ENCODE measurements around the gene KIF2C.
"Not testable (repeated sequence)": the region's sequence is repeated elsewhere in the genome, so short reads cannot be mapped to it uniquely, and the experiment has no call there.

Gene KIF2C

DNA sequence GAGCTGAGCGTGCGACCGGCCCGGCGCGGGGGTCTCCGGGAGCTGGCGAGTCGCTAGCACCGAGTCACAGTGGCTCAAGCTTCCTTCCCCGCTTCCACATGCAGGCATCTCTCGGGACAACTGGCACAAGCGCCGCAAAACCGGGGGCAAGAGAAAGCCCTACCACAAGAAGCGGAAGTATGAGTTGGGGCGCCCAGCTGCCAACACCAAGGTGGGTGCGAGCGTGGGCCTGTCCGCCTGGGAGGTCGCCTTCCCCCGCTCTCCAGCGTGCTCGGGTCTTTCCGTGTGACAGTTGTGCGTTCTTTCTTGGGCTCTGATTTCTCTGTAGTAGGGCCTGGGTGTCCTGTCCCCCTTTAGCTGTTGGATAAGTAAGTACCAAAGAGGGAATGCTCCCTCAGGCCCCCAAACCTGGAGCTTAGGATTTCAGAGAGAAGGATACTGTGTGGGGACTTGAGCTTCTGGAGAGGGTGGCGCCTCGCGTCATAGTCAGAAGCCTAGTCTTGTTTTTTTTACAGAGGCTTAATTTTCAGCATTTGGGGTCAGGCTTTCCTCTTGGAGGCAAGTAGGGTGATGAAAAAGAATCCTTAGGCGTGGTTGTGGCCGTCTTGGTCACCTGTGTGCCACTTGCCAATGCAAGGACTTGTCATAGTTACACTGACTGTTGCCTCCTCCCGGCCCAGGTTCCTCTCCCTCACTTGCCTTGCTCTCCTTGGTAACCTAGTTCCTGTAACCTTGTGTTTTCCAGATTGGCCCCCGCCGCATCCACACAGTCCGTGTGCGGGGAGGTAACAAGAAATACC, 36.5 kb downstream of the KIF2C start:
- DNase-seq (ENCODE audit: low read depth) = no peak

DNA sequence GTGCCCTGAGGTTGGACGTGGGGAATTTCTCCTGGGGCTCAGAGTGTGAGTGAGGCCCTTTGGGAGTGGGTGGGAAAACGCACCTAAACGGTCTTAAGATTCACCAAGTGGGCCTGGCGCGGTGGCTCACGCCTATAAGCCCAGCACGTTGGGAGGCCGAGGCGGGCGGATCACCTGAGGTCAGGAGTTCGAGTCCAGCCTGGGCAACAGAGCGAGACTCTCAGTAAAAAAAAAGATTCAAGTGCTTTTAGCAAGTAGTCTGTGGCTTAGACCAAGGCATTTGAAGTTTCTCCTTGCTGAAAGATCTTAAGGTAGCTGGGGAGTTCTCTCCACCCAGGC, 37.1 kb downstream of the KIF2C start:
- no peak for DNase-seq (ENCODE audit: low read depth)

DNA sequence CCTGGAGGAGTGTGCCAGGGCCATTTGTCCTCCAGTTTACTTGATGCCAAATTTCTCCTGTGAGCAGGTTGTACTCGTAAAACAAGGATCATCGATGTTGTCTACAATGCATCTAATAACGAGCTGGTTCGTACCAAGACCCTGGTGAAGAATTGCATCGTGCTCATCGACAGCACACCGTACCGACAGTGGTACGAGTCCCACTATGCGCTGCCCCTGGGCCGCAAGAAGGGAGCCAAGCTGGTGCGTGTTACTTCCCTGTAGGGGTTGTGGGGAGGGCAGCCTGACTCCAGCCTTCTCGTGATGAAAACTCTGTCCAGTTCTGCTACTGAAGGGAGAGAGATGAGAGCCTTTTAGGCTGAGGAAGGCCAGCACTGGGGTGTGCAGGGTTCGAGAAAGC, 37.9 kb downstream of the KIF2C start:
- DNase-seq (ENCODE audit: low read depth) = no peak

DNA sequence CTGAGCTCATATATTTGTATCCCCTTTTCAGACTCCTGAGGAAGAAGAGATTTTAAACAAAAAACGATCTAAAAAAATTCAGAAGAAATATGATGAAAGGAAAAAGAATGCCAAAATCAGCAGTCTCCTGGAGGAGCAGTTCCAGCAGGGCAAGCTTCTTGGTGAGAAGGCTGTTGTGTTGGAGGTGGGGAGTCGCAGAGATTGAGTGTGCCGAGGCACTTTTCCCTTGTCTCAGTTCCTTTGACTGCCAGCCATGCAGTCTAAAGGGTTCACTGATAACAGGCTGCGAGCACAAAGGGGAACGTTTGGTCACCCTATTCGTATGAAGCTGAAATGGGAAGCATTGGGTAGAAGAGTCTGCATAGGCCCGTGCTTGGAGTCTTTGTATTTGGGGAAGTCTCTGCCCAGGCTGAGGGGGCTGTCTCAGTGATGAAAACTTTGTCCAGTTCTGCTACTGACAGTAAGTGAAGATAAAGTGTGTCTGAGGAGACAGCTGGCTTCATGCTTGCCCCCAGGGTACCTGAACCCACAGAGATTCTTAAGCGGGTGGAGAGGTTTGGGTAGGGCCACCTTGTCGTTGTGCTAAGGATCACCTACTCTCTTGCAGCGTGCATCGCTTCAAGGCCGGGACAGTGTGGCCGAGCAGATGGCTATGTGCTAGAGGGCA, 38.5 kb downstream of the KIF2C start:
- no peak for DNase-seq (ENCODE audit: low read depth)

DNA sequence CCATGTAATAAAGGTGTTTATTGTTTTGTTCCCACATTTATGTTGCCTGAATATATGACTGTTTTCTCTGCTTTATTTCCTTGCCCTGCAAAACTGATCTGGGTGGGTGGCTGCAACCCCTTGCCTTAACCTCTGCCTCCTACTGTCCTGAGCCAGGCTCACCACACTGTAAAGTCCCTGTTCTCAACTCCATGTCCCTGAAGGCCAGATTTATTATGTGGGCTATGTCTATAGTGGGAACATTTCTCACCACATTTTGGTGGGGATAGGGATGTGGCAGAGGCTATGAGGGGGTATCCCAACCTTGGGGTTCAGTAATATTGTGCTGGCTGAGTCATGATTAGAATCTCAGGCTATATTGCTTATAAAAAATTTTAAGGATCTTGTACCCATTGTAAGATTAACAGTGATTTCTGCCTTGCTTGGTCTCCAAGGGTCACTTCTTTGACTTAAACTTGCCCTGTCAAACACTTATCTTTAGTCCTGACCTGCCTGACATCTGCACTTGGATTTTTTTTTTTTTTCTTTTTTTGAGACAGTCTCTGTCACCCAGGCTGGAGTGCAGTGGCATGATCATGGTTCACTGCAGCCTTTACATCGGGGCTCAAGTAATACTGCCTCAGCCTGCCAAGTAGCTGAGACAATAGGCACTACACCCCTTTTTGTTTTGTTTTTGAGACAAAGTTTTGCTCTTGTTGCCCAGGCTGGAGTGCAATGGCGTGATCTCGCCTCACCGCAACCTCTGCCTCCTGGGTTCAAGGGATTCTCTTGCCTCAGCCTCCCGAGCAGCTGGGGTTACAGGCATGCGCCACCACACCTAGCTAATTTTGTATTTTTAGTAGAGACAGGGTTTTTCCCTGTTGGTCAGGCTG, 39.3 kb downstream of the KIF2C start:
- no peak for DNase-seq (ENCODE audit: low read depth)

DNA sequence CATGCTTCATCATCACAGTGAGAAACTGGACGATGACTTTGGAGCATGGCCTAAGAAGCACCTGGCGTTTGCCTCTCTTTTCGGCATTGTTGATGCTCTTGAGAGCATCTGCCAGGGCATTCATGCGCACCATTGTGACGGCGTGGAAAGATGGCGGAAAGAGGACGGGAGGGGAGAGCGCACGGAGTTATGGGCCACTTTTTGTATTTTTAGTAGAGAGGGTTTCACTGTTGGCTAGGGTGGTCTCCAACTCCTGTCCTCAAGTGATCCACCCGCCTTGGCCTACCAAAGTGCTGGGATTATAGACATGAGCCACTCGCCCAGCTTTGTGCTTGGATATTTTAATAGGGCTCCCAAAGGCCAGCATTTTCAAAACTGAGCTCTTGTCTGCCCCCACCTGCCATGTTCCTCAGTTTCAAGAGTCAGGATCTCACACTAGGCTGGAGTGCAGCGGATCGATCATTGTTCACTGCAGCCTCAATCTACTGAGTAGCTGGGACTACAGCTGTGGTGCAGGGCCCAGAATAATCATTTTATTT, 41.0 kb downstream of the KIF2C start:
- no peak for DNase-seq (ENCODE audit: low read depth)

DNA sequence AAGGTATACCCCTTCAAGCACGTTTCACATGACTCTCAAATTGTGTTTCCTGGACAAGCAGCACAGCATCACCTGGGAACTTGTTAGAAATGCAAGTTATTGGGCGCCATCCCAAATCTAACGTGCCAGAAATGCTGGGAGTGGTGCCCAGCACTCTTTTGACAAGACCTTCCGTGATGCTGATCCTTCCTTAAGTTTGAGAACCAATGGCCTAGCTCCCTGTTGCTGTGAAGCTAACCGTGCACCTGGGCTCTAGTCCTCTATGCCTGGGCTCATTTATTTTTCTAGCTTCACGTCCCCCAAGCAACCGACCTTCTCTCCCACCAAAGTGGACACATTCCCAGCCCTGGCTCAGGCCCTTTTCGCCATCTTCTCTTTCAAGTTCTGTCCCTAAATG, 44.1 kb downstream of the KIF2C start:
- DNase-seq (ENCODE audit: low read depth) = no peak

DNA sequence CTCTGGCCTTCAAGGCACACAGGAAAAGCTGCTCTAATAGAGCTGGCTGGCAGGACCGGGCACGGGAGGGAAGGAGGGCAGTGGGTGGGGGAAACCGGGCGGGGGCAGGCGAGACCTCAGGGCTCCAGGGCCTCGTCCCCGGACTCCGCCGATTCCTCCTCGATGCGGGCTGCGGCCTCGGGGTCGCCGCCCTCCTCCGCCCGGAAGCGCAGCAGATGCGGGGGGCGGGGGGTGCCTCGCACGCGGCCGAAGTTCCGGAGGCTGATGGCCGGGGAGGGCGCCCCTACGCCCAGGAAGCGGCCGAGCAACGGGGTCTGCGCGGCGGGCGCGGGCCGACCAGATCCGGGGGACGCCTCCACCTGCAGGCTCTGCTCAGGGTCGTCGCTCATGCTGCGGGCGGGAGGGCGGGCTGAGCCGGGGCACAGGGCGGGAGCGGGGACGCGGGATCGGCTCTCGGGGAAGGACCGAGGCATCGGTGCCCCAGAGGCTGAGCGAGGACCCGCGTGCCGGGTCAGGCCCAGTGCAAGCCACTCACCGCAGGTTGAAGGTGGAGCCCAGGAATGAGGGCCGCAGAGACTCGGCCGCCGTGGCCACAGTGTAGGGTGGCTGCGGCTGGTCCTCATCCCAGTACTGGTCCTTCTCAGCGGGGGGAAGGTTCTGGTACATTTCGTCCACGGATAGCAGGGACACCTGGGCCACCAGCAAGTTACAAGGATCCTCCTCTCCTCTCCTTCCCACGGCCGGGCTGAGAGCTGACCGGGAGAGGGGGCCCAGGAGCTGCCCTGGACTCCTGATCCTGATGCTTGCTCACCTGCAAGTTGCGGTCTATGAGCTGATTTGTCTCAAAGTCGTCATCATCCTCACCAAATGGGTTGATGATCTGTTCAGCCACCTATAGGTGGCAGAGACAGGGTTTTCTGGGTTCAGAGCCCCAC, 44.7 kb downstream of the KIF2C start:
- no peak for DNase-seq (ENCODE audit: low read depth)

DNA sequence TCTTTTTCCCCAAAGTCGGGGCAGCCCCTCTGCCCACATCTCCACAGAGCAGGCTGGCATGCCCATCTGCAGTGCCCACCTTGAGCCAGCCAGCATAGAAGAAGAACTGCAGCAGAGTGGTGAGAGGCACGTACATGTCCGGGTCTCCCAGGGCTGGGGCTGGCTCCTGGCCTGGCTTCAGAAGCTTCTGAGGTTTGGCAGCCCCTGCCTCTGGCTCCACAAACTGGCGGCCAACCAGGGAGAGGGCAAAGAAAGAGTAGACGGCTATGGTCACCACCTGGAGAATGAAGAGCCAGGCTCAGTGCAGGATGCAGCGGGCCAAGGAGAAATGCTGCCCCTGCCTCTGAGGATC, 45.4 kb downstream of the KIF2C start:
- DNase-seq (ENCODE audit: low read depth) = no peak

DNA sequence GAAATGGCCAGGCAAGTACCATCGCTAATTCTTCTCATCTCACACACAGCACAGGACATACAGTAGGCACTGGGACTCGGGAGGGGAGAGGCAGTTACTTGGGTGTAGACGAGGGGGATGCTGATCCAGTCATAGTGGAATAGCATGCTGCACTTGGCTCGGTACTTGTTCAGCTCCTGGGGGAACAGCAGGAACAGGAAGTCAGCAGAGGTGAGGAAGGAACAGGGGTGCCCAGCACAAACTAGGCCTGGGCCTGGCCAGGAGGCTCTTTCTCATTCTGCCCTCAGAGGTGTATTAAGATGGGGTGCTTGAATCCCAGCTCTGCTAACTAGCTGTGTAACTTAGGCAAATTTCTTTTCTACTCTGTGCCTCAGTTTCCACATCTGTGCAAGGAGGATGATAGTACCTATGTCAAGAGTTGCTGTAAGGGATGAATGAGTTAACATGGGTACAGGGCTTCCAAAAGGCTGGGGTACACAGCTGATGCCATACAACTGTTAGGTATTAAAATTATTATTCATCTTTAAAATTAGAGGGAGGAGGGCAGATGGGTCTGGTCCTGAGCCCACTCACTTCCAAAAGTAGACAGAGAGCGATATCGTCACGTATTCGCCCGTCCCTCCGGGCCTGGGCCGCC, 46.0 kb downstream of the KIF2C start:
- DNase-seq (ENCODE audit: low read depth) = no peak

DNA sequence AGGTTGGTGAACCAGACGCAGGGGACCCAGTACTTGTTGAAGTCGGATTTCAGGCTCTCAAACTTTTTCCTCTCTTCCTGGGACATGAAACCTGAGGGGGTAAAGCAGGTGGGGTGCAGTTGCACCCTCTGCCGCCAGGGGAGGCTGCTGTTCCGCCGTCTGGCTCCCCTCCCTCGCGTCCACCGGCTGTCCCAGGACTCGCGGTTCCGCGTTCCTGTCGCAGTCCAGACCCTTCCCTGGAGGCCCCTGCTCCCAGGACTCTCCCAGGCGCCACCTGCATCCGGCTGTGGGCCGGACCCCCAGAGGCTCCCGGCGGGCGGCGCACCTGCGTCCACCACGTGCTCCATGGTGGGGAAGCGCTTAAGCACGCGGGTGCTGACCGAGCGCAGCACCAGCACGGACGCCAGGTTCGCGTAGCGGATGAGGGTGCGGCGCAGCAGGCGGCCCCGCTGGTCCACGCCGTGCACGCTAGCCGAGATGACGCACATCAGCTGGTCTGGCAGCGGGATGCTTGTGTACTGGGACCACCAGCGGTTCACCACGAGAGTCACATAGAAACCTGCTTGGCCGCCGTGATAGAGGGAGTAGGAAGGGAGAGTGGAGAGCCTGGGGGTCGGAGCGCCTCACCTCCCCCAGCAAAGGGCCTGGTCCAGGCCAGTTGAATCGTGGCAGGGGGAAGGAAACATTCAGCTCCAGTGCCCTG, 46.7 kb downstream of the KIF2C start:
- DNase-seq (ENCODE audit: low read depth) = no peak

DNA sequence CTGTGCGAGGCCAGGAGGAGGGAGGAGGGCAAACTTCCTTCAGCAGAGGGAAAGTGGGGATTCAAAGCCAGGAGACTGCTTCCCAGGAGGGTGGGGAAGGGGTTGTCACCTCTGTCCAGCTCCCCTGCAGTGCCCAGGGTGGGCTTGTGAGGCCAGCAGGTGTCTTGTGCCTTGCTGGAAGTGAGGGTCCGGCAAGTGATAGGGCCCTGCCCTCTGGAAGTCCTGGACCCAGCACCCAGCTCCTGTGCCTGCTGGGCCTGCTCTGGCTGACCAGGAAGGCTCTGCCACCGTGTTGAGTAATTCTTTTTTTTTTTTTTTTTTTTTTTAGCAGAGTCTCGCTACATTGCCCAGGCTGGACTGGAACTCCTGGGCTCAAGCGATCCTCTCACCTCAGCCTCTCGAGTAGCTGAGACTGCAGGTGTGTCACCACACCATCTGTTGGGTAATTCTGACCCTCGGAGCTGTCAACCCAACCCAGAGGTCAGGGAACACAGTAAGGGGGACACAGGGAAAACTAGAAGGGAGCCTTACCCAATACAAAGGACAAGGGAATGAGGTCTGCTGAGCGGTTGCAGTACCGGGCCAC, 47.3 kb downstream of the KIF2C start:
- no peak for DNase-seq (ENCODE audit: low read depth)

DNA sequence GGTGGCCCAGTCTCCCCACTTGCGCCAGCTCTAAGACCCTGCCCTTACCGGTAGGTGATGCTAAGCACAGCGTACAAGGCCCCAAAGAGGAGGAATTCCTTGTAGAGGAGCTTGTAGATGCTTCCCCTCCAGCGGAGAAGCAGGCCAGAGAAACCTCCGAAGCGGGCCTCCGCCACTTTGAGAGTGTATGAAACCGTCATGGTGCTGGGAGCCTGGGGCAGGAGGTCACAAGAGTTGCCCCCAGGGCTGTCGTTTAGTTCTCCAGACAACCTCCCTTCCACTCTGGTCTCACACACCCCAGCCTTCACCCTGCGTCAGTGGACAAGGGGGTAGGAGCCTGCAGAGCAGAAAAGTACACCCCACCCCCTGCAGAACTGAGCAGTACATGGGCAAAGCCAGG, 47.9 kb downstream of the KIF2C start:
- no peak for DNase-seq (ENCODE audit: low read depth)

DNA sequence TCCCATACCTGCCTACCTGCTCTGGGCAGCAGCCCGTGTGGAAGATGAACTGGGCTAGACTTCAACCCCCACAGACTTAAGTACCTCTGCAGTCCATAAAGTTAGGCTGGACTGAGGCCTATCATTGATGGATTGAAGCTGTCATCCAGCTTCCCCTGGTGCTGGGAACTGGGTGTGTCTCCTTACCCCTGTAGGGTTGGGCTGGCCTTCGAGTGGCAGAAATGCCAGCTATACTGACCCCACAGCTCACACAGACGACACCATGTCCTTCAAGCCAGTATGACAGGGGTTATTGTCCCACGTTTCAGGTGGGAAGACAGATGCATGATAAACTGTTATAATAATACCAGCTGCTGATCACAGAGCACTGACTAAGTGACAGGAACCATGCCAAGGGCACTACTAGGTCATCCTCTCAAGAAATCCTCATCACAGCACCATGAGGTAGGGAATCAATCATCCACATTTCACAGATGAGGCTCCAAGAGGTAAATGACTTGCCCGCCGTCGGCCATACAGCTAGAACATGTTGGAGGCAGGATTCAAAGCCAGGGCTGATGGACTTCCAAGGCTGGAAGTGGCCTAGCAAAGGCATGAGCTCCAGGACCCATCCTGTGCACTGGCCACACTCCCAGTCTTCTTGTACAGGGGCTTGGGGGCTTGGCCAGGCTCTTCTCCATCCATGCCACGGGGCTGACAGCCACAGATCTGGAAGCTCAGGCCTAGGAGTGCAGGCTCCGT, 48.7 kb downstream of the KIF2C start, which contains the start of gene BEST4:
BEST4 (minus strand) TSS at position 51 of the 741 bp plus-strand sequence. CDS start 465 bp downstream, outside the sequence.
- no peak for DNase-seq (ENCODE audit: low read depth)

DNA sequence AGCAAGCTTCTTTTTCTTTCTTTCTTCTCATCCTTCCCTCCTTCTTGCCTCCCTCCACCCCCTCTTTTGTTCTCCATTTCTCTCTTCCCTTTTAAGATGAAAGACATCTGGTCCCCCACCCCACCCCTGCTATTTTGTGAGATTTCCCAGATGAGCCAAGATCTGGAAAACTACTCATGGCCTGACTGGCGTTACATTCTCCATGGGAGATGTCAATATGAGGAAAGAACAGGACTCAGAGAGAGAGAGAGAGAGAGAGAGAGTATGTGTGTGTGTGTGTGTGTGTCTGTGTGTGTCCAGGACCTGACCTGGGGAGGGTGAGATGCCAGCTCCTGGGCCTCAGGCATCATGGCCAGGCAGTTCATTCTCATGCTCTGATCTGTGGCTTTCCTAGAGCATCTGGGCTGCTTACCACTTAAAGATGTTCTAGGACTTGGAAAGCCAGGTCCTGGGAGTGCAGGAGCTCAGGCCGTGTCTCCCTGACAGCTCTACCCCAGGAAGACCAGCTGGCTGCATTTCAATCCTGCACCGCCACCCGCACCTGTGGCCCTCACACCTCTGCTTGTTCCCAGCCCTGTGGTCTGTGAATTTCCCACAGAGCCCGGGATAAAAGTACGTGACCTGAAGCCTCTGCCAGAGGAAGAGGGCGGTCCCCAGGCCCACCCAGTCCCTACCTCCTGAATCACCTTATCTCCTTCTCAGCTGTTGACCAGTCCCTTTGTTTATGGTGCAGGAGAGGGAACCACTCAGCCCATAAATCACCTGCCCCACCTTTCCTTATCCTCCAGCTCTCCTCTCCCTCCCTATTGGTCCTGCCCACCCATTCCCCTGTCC, 51.5 kb downstream of the KIF2C start:
- DNase-seq (ENCODE audit: low read depth) = no peak

DNA sequence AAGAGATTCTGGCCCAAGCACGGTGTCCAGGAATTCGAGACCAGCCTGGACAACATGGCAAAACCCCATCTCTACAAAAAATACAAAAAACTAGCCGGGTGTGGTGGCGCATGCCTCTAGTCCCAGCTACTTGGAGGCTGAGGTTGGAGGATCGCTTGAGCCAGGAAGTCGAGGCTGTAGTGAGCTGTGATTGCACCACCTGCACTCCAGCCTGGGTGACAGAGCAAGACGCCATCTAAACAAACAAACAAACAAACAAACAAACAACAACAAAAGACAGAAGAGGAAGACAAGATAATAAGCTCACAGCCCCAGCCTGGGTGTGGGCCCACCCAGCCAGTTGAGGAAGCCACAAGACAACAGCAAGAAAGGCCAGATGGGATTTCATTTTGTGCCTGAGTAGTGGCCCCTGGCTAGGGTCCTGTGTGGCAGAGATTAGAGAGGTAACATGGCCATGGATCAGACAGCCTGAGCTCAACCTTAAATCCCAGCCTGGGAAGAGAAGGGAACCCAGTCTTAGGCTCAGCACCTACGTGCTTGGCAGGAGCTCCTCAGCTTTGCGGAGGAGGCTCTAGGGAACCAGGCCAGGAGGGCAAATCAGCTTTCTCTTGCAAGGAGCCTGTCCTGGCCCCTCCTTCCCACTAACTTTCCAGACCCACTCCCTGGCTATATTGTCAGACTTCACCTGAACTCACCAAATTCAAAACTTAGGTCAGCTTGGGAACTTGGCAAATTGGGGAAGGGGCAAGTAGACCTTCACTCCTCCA, 53.3 kb downstream of the KIF2C start:
- no peak for DNase-seq (ENCODE audit: low read depth)

DNA sequence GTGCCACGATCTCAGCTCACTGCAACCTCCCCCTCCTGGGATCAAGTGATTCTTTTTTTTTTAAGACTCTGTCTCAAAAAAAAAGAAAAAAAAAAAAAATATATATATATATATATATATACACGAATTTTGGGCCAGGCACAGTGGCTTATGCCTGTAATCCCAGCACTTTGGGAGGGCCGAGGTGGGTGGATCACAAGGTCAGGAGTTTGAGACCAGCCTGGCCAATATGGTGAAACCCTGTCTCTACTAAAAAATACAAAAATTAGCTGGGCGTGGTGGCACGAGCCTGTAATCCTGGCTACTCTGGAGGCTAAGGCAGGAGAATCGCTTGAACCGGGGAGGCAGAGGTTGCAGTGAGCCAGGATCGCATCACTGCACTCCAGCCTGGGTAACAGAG, 58.2 kb downstream of the KIF2C start:
- DNase-seq (ENCODE audit: low read depth) = not testable (repeated sequence)
